Progenitor cell of endocrine pancreas (in vitro differentiated cells): ENCODE measurements around the gene TPD52L1. TPM values are rescaled to one million over a fixed set of nuclear protein-coding genes. Genes with fewer than 3 reads are reported as not detected.

Experiments used
- DNase-seq: peaks from one replicate; pipeline ENCODE4 v3.0.0; 2021; ENCODE audit warnings: low spot score; ENCODE audit not compliant: unreplicated experiment
- H3K27ac Mint-ChIP-seq: 2 replicates; pipeline ENCODE4 v1.8.0; 2021; ENCODE audit warnings: mild to moderate bottlenecking, moderate library complexity, mixed read lengths
- H3K27me3 Mint-ChIP-seq: 2 replicates; pipeline ENCODE4 v1.8.0; 2021; ENCODE audit warnings: mixed read lengths
- H3K36me3 Mint-ChIP-seq: 2 replicates; pipeline ENCODE4 v1.8.0; 2022; ENCODE audit warnings: mixed read lengths; ENCODE audit not compliant: insufficient read depth
- H3K4me1 Mint-ChIP-seq: 2 replicates; pipeline ENCODE4 v1.8.0; 2021; ENCODE audit warnings: low read depth, mixed read lengths
- H3K4me3 Mint-ChIP-seq: 2 replicates; pipeline ENCODE4 v1.8.0; 2021; ENCODE audit warnings: low read depth, mild to moderate bottlenecking, moderate library complexity, mixed read lengths
- H3K9me3 Mint-ChIP-seq: 2 replicates; pipeline ENCODE4 v1.8.0; 2021; ENCODE audit warnings: low read depth, mixed read lengths
- CTCF ChIP-seq: fragments of 200-600 bp; sonication (generic); IDR thresholded peaks from one replicate; pipeline ENCODE4 v1.5.0; 2021; ENCODE audit warnings: antibody characterized with exemption, mild to moderate bottlenecking; ENCODE audit not compliant: unreplicated experiment
- total RNA-seq: library from RNA; stranded (reverse); gene quantifications from 2 replicates; pipeline ENCODE4 v1.2.1, GENCODE V29; 2021

The TPD52L1 gene
- total RNA-seq, 1 donor from 2014 or later, result 33.8 TPM

DNA sequence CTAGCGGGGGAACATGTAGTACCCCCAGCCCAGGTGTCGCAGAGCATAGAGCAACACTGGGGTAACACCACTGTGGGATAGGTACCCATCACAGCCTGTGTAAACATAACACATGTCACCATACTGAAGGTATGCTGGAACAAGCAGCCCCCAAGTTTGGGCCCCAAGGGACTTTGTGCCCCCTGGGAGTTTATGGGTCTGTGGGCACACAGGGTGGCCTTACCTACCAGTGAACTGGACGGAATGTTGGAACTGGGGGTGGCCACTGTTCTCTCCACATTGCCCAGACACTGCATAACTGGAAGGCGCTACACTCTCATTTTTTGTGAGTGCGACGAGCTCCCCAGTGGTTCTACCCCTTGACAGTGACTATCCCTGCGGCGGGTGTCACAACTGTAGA, 119.7 kb downstream of the TPD52L1 start:
- Mint-ChIP-seq H3K4me1 (no peaks in the 10 kb centered on the region), H3K27me3 (no peaks in the 10 kb centered on the region), H3K9me3 (no peaks in the 10 kb centered on the region), H3K4me3 (no peak overlapping the region), H3K27ac (no peak overlapping the region), H3K36me3 (peaks cover 7% of the 10 kb centered on the region)
- TF ChIP-seq CTCF, result no peak
- no peak for DNase-seq

- no peak for TF ChIP-seq CTCF
- no peak overlapping the region for H3K27ac Mint-ChIP-seq
- H3K4me1 Mint-ChIP-seq, result no peaks in the 10 kb centered on the region
- no peak overlapping the region for H3K4me3 Mint-ChIP-seq
- DNase-seq, result no peak
- H3K9me3 Mint-ChIP-seq, result no peaks in the 10 kb centered on the region
- no peaks in the 10 kb centered on the region for H3K27me3 Mint-ChIP-seq
- H3K36me3 Mint-ChIP-seq, result peaks cover 12% of the 10 kb centered on the region
Observed at GRCh38 chr6:125273965-125274364, 120.4 kb downstream of the TPD52L1 start.

- no peaks in the 10 kb centered on the region for H3K27me3 Mint-ChIP-seq
- H3K36me3 Mint-ChIP-seq, result peaks cover 18% of the 10 kb centered on the region
- no peak for TF ChIP-seq CTCF
- no peak overlapping the region for H3K27ac Mint-ChIP-seq
- H3K4me3 Mint-ChIP-seq, result no peak overlapping the region
- H3K9me3 Mint-ChIP-seq, result no peaks in the 10 kb centered on the region
- DNase-seq, result no peak
- H3K4me1 Mint-ChIP-seq, result no peaks in the 10 kb centered on the region
Observed at GRCh38 chr6:125274935-125275334, 121.4 kb downstream of the TPD52L1 start.

- TF ChIP-seq CTCF, result no peak
Observed at GRCh38 chr6:125275779-125276178, 122.2 kb downstream of the TPD52L1 start.

GRCh38 chr6:125277838-125278237, 124.3 kb downstream of the TPD52L1 start:
- no peak for TF ChIP-seq CTCF
- Mint-ChIP-seq H3K4me3 (no peak overlapping the region), H3K9me3 (peaks cover 16% of the 10 kb centered on the region), H3K36me3 (peaks cover 39% of the 10 kb centered on the region), H3K4me1 (no peaks in the 10 kb centered on the region), H3K27me3 (no peaks in the 10 kb centered on the region), H3K27ac (no peak overlapping the region)
- DNase-seq, result no peak

More at GRCh38 chr6:125275779-125276178, 122.2 kb downstream of the TPD52L1 start:
- Mint-ChIP-seq H3K27me3 (no peaks in the 10 kb centered on the region), H3K4me1 (no peaks in the 10 kb centered on the region), H3K4me3 (no peak overlapping the region), H3K9me3 (peaks cover under 1% of the 10 kb centered on the region), H3K36me3 (peaks cover 23% of the 10 kb centered on the region), H3K27ac (no peak overlapping the region)
- DNase-seq, result no peak
